ENCODE data around the gene NAALADL2.

GRCh38 chr3:175672119-175672689 lies 813.1 kb downstream of the NAALADL2 start:
- no peak for TF ChIP-seq MAX (IDR thresholded peaks at IDR 0.05)
- no peak for TF ChIP-seq EP300 (IDR thresholded peaks at IDR 0.05; ENCODE audit: borderline replicate concordance)
- no peak for TF ChIP-seq RAD21 (IDR thresholded peaks at IDR 0.05; ENCODE audit: low read depth)
- TF ChIP-seq YY1 (IDR thresholded peaks at IDR 0.05; ENCODE audit: low read depth), result no peak
- TF ChIP-seq REST (IDR thresholded peaks at IDR 0.05; ENCODE audit: low read depth), result no peak
